GM12801 (cell line): ENCODE measurements around the gene BSN.

ENCODE experiments used
- CTCF ChIP-seq: IDR thresholded peaks from one replicate; pipeline ENCODE4 v1.5.1; 2011; ENCODE audit warnings: control low read depth; ENCODE audit not compliant: insufficient read length; ENCODE audit errors: extremely low read depth

BSN gene

DNA sequence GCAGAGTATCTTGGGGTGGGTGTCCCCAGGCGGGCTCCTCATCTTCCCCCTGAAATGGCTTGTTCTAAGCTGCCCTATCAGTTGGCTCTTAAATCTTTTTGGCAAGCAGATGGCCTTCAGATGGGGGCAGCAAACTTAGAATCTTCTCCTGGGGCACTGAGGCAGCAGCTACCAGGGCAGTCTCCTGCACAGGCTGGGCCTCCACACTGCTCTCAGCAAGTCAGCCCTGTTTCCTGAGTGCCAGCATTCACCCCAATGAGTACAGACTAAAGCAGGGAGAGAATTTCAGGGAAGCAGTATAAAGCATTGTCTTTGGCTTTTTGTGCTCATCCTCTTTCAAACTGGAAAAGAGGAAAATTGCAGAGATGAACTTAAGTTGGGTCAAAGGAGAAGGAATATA, 68.8 kb downstream of the BSN start:
- TF ChIP-seq CTCF, result no peak

- TF ChIP-seq CTCF, result no peak
Observed at GRCh38 chr3:49625071-49625470, 70.8 kb downstream of the BSN start.

- TF ChIP-seq CTCF, result no peak
Observed at GRCh38 chr3:49626101-49626581, 71.9 kb downstream of the BSN start.

DNA sequence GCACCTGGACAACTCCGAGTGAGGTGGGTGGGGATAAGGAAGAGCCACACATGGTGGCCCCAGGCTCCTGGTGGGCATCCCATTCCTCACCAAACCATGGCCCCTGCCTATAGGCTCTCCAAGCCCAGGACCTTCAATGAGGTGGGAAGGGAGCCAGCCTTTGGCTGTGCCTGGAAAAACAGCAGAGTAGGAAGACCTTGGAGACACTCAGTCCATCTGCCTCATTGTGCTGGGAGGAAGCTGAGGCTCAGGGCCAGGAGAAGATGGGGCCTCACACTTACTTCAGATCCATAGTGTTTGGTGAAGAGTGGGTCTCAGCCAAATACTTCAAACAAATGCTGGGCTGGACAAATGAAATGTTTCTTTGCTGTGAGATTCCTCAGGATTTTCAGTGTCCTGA, 72.5 kb downstream of the BSN start:
- TF ChIP-seq CTCF, result no peak

DNA sequence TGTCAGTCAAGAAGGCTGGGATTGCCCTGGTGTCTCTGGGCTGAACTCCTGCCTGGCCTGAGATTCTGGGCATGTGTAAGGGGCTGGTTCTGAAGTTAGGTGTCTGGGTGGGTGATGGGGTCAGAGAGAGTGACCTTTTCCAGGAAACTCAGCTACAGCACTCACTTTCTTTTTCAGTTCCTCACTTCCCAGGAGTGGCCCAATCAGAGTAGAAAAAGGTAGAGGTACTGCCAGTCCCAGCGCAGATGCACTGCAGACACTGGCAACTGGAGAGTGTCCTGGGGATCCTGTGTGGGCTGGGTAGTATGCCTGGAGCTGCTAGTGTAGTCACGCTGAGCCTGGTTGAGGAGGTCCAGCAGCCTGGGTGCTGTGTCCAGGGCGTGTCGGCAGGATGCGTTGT, 73.4 kb downstream of the BSN start:
- TF ChIP-seq CTCF, result no peak

DNA sequence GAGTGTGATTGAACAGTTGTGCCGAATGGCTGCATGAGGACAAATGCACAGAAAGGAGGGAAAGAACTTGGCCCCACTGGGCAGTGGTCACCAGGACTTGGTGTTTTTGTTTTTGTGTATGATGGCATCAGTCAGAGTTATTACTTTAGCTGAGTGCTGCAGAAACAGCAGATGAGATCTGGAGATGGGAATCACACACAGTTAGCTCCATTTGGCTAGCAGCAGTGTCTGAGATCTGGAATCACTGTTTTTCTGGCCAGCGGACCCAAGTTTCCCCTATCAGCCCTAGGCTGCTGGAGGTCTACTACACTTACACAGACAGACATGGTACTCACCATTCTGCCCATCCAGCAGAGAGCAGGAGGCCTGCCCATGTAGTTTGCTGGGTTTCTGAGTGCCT, 74.0 kb downstream of the BSN start:
- TF ChIP-seq CTCF, result no peak

- no peak for TF ChIP-seq CTCF
Observed at GRCh38 chr3:49629451-49629850, 75.2 kb downstream of the BSN start.

DNA sequence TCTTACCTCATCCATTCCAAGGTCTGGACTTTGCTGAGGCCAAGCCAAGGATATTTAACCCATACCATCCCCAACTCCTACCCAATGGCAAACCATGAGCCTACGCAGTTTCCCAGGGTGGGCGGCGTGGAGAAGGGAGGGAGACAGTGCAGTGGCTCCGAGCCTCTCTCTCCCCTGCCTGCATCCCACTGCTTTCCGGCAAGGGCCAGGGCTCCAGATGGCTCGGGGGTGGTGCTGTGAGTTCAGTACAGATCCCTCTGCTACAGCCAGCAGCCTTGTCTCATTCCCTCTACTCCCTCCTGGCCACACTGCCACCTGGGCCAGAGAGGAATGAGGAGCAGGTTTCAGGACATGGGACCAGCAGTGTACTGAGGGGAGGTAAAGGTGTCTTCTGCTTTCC, 75.6 kb downstream of the BSN start:
- TF ChIP-seq CTCF, result no peak
